Parathyroid adenoma (tissue), 2 donors: ENCODE data around the gene DUSP11.

Source experiments
- H2AFZ ChIP-seq: fragments of 300-600 bp; sonication (generic); one replicate; pipeline ENCODE4 v1.7.0; 2017; ENCODE audit warnings: antibody characterized with exemption, mild to moderate bottlenecking
- H3K27ac ChIP-seq: fragments of 300-600 bp; sonication (generic); one replicate; pipeline ENCODE4 v1.7.0; 2017
- H3K27me3 ChIP-seq: fragments of 300-600 bp; sonication (generic); one replicate; pipeline ENCODE4 v1.7.0; 2017; ENCODE audit warnings: low read length; ENCODE audit not compliant: control insufficient read depth, insufficient read depth
- H3K36me3 ChIP-seq: fragments of 300-600 bp; sonication (generic); one replicate; pipeline ENCODE4 v1.7.0; 2017; ENCODE audit warnings: low read length; ENCODE audit not compliant: control insufficient read depth, insufficient read depth
- H3K4me1 ChIP-seq: fragments of 300-600 bp; sonication (generic); one replicate; pipeline ENCODE4 v1.7.0; 2017; ENCODE audit warnings: control low read depth
- H3K4me2 ChIP-seq: fragments of 300-600 bp; sonication (generic); one replicate; pipeline ENCODE4 v1.7.0; 2017; ENCODE audit warnings: low read length
- H3K4me3 ChIP-seq: fragments of 300-600 bp; sonication (generic); one replicate; pipeline ENCODE4 v1.7.0; 2017; ENCODE audit warnings: low read depth, low read length
- H3K79me2 ChIP-seq: fragments of 300-600 bp; sonication (generic); one replicate; pipeline ENCODE4 v1.7.0; 2017; ENCODE audit warnings: control low read depth
- H3K9ac ChIP-seq: fragments of 300-600 bp; sonication (generic); one replicate; pipeline ENCODE4 v1.7.0; 2017; ENCODE audit warnings: mild to moderate bottlenecking
- H3K9me3 ChIP-seq: fragments of 300-600 bp; sonication (generic); one replicate; pipeline ENCODE4 v1.7.0; 2017; ENCODE audit warnings: low read length; ENCODE audit not compliant: control insufficient read depth
- TF ChIP-seq, protein P1 (sequence below): fragments of 300-600 bp; sonication (generic); IDR thresholded peaks from one replicate; pipeline ENCODE4 v1.7.0; 2017; ENCODE audit warnings: antibody characterized with exemption, mild to moderate bottlenecking
- donor health status: primary hyperparathyroidism.

DUSP11 gene

DNA sequence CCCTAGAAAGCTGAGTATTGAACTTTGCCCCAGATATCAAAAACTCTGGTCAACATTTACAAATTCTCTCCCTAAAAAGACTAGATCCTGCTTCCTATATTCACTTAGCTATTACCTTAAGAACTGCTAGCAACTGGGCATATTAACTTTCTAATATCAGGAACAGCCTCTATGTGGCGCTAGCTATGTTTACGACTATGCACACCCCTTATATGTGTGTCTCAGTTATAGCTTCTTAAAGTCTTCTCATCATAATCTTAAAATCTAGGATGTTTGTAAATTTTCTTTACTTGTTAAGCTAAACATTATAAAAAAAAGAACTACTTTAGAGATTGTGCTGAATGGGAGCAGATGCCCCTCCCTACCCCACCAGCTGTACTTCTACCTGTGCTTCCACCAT lies 47.1 kb upstream of the DUSP11 start:
- H3K79me2 ChIP-seq, result peaks cover 9% of the 10 kb centered on the region
- no peak overlapping the region for H3K4me2 ChIP-seq
- TF ChIP-seq, protein P1, sequence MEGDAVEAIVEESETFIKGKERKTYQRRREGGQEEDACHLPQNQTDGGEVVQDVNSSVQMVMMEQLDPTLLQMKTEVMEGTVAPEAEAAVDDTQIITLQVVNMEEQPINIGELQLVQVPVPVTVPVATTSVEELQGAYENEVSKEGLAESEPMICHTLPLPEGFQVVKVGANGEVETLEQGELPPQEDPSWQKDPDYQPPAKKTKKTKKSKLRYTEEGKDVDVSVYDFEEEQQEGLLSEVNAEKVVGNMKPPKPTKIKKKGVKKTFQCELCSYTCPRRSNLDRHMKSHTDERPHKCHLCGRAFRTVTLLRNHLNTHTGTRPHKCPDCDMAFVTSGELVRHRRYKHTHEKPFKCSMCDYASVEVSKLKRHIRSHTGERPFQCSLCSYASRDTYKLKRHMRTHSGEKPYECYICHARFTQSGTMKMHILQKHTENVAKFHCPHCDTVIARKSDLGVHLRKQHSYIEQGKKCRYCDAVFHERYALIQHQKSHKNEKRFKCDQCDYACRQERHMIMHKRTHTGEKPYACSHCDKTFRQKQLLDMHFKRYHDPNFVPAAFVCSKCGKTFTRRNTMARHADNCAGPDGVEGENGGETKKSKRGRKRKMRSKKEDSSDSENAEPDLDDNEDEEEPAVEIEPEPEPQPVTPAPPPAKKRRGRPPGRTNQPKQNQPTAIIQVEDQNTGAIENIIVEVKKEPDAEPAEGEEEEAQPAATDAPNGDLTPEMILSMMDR, result no peak
- H3K9ac ChIP-seq, result no peak overlapping the region
- H3K27ac ChIP-seq, result no peak overlapping the region
- H2AFZ ChIP-seq, result no peak overlapping the region
- peaks cover 4% of the 10 kb centered on the region for H3K4me1 ChIP-seq
- no peaks in the 10 kb centered on the region for H3K36me3 ChIP-seq
- H3K9me3 ChIP-seq, result no peaks in the 10 kb centered on the region
- no peak overlapping the region for H3K4me3 ChIP-seq
- H3K27me3 ChIP-seq, result no peaks in the 10 kb centered on the region

- Histone ChIP-seq H3K4me1 (peaks cover 4% of the 10 kb centered on the region), H2AFZ (no peak overlapping the region), H3K27ac (no peak overlapping the region), H3K27me3 (no peaks in the 10 kb centered on the region), H3K9ac (no peak overlapping the region), H3K79me2 (peaks cover 9% of the 10 kb centered on the region), H3K4me3 (no peak overlapping the region), H3K4me2 (no peak overlapping the region), H3K36me3 (no peaks in the 10 kb centered on the region), H3K9me3 (no peaks in the 10 kb centered on the region)
- TF ChIP-seq, protein P1, result no peak
Observed at GRCh38 chr2:73825408-73825807, 45.5 kb upstream of the DUSP11 start.

DNA sequence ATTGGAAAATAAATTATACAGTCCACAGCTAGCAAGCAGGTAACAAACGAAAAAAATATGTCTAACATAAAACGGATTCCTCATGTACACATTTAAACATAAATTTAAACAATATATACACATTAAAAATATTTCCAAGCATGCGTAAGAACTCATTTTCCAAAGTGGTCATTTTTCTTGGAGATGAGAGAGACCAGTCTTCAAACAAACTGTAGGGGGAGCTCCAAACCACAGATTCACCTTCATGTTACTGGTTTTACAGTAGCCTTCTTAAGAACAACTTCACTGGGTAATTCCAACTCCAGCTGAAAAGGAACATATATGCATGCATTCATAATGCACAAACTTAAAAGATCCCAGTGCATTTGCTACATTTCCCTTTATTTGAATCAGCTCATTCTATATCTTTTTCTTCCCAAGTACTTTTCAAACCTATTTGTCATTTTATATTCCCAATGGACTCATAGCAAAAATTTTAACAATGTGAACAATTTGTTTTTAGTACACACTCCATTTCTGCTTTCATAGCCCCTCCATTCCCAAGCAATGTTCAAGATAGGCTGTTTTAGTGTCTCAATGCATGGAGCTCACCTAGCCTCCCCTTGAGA lies 44.1 kb upstream of the DUSP11 start:
- Histone ChIP-seq H3K9me3 (no peaks in the 10 kb centered on the region), H3K4me3 (no peak overlapping the region), H3K27me3 (no peaks in the 10 kb centered on the region), H3K4me1 (no peaks in the 10 kb centered on the region), H2AFZ (no peak overlapping the region), H3K4me2 (no peak overlapping the region), H3K9ac (no peak overlapping the region), H3K79me2 (peaks cover 9% of the 10 kb centered on the region), H3K27ac (no peak overlapping the region), H3K36me3 (no peaks in the 10 kb centered on the region)
- TF ChIP-seq, protein P1, result peak; percentile 82

DNA sequence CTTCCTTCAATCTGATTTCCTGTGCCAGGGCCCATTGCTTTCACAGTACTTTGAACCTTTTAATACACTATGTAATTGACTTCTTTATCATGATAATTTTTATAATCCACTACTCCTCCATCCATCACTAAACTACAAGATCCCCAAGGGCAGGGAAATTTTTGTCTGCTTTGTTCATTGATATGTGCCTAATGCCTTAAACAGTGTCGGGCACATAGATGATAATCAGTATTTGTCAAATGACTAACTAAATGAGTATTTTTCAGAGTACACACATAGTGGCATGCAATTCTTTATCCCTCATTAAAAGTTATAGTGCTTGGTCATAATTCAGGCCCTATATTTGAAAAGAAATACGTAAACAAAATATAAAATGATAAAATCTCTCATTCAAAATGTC lies 43.5 kb upstream of the DUSP11 start:
- no peaks in the 10 kb centered on the region for H3K9me3 ChIP-seq
- H3K27me3 ChIP-seq, result no peaks in the 10 kb centered on the region
- H3K4me2 ChIP-seq, result no peak overlapping the region
- H3K9ac ChIP-seq, result no peak overlapping the region
- H2AFZ ChIP-seq, result no peak overlapping the region
- no peak overlapping the region for H3K4me3 ChIP-seq
- H3K36me3 ChIP-seq, result no peaks in the 10 kb centered on the region
- H3K4me1 ChIP-seq, result no peaks in the 10 kb centered on the region
- TF ChIP-seq, protein P1, result no peak
- H3K27ac ChIP-seq, result no peak overlapping the region
- peaks cover 9% of the 10 kb centered on the region for H3K79me2 ChIP-seq

- Histone ChIP-seq H3K4me2 (no peak overlapping the region), H3K36me3 (no peaks in the 10 kb centered on the region), H3K27ac (no peak overlapping the region), H3K4me1 (no peaks in the 10 kb centered on the region), H3K9me3 (no peaks in the 10 kb centered on the region), H3K79me2 (peaks cover 6% of the 10 kb centered on the region), H2AFZ (no peak overlapping the region), H3K27me3 (no peaks in the 10 kb centered on the region), H3K9ac (no peak overlapping the region), H3K4me3 (no peak overlapping the region)
- TF ChIP-seq, protein P1, result no peak
Observed at GRCh38 chr2:73822991-73823390, 43.1 kb upstream of the DUSP11 start.
